SH-SY5Y (cell line): ENCODE data around the gene NLRC3.

Experiments used
- GATA2 ChIP-seq: IDR thresholded peaks from 2 replicates; pipeline ENCODE4 v1.6.1; 2011; ENCODE audit warnings: mild to moderate bottlenecking, low read depth, low read length
- GATA3 ChIP-seq: IDR thresholded peaks from 2 replicates; pipeline ENCODE4 v1.6.1; 2011; ENCODE audit warnings: low read depth, mild to moderate bottlenecking, low read length, moderate library complexity

Gene NLRC3

GRCh38 chr16:3602320-3602653, 25.1 kb upstream of the NLRC3 start:
- TF ChIP-seq GATA3, result no peak
- no peak for TF ChIP-seq GATA2

GRCh38 chr16:3601614-3602319, 24.6 kb upstream of the NLRC3 start:
- TF ChIP-seq GATA2 (no peak), GATA3 (no peak)

GRCh38 chr16:3599922-3600321, 22.7 kb upstream of the NLRC3 start:
- no peak for TF ChIP-seq GATA2

GRCh38 chr16:3599121-3599520, 21.9 kb upstream of the NLRC3 start:
- TF ChIP-seq GATA3 (no peak), GATA2 (no peak)

GRCh38 chr16:3598236-3598635, 21.0 kb upstream of the NLRC3 start:
- no peak for TF ChIP-seq GATA2
- TF ChIP-seq GATA3, result no peak

- TF ChIP-seq GATA2, result no peak
- no peak for TF ChIP-seq GATA3
Measured at GRCh38 chr16:3597676-3598075, 20.5 kb upstream of the NLRC3 start.

GRCh38 chr16:3597226-3597625, 20.0 kb upstream of the NLRC3 start:
- TF ChIP-seq GATA3 (no peak), GATA2 (no peak)

GRCh38 chr16:3596101-3596861, 19.1 kb upstream of the NLRC3 start:
- TF ChIP-seq GATA3, result no peak
- TF ChIP-seq GATA2, result no peak

GRCh38 chr16:3595521-3596021, 18.4 kb upstream of the NLRC3 start:
- TF ChIP-seq GATA2, result no peak
- TF ChIP-seq GATA3, result no peak

- TF ChIP-seq GATA3 (no peak), GATA2 (no peak)
Measured at GRCh38 chr16:3595110-3595486, 17.9 kb upstream of the NLRC3 start.

- TF ChIP-seq GATA3 (no peak), GATA2 (no peak)
Measured at GRCh38 chr16:3594316-3595109, 17.3 kb upstream of the NLRC3 start.

GRCh38 chr16:3592559-3592958, 15.4 kb upstream of the NLRC3 start:
- TF ChIP-seq GATA3, result no peak
- TF ChIP-seq GATA2, result no peak

- no peak for TF ChIP-seq GATA2
- no peak for TF ChIP-seq GATA3
Measured at GRCh38 chr16:3591991-3592390, 14.8 kb upstream of the NLRC3 start.

- TF ChIP-seq GATA3 (no peak), GATA2 (no peak)
Measured at GRCh38 chr16:3591436-3591803, 14.2 kb upstream of the NLRC3 start.
